GM21786 (cell line): ENCODE data around the gene LNX1.

Experiments
- ATAC-seq: cut with Tn5 transposase; IDR thresholded peaks from one replicate; pipeline ENCODE4 v1.9.1; 2021; ENCODE audit not compliant: unreplicated experiment

Gene LNX1

DNA sequence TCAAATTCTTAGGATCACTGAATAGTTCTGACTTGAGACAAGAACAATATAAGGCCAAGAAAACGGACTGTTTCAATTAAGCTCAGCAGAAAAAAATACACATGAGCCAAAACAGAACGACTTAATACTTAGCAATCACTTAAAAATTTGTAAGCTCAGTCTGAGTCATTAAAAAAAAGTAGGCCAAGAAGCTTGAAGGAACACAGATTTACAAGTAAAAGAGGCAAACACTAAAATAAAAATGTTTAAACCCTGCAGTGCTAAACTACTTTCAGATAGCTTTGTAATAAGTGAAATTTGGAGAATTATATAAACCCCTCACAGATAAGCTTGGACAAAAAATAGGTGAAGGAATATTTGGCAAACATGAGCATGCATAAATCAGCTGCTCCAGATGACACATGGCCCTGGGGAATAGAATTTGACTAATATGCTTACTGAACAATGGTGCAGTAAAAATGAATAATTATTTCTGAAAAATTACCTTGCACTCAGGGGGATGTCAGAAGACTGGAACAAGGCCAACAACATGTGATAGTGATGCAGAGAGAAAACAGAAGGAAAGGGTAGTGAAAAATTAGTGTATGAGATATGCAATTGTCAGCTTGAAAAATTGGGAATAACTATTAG lies 49.6 kb downstream of the LNX1 start:
- ATAC-seq = peak; percentile 68

DNA sequence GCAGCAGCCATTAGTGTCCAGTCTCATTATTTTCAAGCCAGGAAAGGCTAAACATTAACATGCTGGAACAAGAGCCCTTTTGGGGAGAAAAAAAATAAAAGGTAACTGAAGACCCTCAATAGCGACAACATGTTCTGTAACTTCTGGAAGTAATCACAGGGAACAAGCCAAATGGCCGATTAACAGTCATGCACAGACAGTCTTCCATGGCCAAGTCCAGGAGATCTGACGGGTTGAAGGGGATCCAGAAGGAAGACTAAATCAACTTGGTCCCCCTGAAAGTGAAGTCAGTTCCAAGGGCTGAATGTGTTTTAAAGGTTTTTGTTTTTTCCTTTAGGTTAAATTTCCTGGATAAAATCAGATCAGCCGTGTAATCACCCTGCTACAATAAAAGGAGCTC lies 52.5 kb downstream of the LNX1 start:
- ATAC-seq = no peak

- ATAC-seq = no peak
Measured at GRCh38 chr4:53537606-53538005, 53.7 kb downstream of the LNX1 start.

- ATAC-seq = no peak
Measured at GRCh38 chr4:53536328-53536727, 55.0 kb downstream of the LNX1 start.

GRCh38 chr4:53535567-53535966 lies 55.7 kb downstream of the LNX1 start:
- ATAC-seq = no peak

GRCh38 chr4:53534684-53535083 lies 56.6 kb downstream of the LNX1 start:
- no peak for ATAC-seq

DNA sequence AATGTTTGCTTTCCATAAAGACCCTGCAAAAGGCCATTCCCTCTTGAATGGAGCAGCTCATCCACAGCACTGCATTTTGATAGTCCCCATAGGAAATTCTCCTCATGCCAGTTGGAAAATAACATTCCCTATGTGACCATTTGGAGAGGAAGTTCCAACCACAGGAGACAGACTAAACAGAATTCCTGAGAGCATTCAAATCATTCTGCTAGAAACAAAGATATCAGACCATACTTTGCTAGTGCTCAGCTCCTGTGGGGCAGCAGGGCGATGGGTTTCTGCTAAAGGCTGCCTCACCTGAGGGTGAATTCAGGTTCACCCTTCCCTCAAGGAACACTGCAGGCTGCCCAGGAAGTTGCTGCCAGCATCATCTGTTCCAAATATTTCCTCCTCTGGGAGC lies 58.8 kb downstream of the LNX1 start:
- ATAC-seq = no peak

- ATAC-seq = no peak
Measured at GRCh38 chr4:53531585-53532224, 59.6 kb downstream of the LNX1 start.

GRCh38 chr4:53529025-53529424 lies 62.3 kb downstream of the LNX1 start:
- ATAC-seq = no peak

- ATAC-seq = no peak
Measured at GRCh38 chr4:53527930-53528329, 63.4 kb downstream of the LNX1 start.

GRCh38 chr4:53527326-53527725 lies 64.0 kb downstream of the LNX1 start:
- no peak for ATAC-seq

GRCh38 chr4:53522334-53522733 lies 69.0 kb downstream of the LNX1 start:
- no peak for ATAC-seq

DNA sequence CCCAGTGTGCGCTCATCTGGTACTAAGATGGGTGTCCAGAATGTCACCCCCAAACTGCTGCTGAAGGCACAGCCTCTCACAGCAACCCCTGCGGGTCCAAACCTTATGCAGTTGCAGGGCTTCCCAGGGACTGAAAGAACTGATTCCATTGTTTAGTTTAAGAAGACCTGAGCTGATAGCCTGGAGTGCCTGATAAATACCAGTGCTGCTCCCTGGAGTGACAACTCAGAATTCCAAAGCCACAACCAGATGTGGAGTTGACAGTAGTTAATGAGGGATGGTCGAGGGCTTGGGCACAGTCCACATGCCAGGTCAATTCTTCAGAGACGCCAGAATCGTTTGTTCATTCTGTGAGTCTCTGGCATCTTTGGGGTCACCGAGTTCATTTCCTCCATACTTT lies 71.2 kb downstream of the LNX1 start:
- no peak for ATAC-seq

- no peak for ATAC-seq
Measured at GRCh38 chr4:53518807-53519206, 72.5 kb downstream of the LNX1 start.

DNA sequence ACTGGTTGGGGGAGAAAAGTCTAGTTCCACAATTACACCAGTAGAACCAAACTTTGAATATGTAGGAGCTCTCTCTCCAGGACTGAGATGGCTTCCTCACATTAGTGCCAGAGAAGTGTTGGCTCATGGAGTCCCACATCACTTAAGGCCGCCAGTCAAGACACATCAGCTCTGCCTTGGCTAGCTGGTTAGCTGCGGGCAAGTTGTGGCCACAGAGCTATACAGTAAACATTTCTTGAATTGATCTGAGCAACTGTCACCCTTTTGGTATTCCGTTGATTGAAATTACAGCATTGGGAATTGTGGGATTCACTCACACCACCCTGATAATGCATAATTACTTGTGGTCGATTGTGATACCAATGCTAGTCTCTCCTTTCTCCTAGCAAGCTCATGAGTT lies 76.2 kb downstream of the LNX1 start:
- no peak for ATAC-seq

DNA sequence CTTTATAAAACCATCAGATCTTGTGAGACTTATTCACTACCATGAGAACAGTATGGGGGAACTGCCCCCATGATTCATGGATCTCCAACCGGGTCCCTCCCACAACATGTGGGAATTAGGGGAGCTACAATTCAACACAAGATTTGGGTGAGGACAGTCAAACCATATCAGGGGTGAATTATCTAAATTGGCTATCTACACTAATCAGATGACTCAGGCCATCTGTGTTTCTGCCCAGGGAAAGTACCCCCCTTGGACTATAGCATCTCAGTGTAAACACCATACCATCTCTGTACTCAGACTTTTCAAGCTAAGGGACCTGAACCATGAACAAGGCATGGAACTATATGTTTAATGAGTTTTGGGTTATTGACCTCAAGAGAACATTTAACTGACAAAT lies 76.8 kb downstream of the LNX1 start:
- ATAC-seq = no peak

- no peak for ATAC-seq
Measured at GRCh38 chr4:53512608-53513007, 78.7 kb downstream of the LNX1 start.

DNA sequence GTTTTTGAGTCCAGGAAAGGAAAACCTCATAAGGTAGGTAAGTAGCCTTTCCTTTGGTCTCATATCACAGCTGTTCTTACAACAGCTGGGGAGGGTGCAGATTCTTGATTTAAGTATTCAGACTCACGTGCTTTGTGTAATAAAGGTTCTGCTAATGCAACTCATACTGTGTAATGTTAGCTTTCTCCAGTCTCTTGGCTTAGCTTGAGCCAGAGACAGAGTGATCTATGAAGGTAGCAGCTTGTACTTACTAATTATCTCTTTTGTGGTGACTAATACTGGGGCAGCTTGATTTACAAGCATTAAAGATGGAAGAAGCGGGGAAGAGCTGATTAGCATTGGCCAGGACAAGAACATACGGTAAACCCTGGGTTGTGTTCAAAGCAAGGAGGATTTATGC lies 80.3 kb downstream of the LNX1 start:
- no peak for ATAC-seq

GRCh38 chr4:53510321-53510720 lies 81.0 kb downstream of the LNX1 start:
- ATAC-seq = no peak

GRCh38 chr4:53508446-53508845 lies 82.8 kb downstream of the LNX1 start:
- ATAC-seq = no peak

GRCh38 chr4:53507671-53508286 lies 83.5 kb downstream of the LNX1 start:
- no peak for ATAC-seq

DNA sequence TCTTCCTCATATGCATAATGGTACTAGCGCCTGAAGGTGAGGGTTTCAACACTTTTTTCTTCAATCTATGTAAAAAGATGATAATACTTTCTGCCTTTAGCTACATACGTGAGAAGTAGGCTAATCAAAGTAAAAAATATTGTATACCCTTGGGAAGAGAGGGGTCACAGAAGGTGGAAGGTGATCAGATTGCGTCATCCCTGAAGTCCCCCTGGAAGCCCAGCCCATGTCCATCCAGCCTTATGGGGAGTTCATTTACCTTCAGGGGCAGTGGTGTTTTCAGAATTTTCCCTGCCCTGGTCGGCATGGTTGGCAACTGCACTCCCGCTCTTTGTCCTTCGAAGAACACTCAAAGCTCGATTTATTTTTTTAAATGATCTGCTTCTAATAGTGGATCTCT lies 84.2 kb downstream of the LNX1 start:
- no peak for ATAC-seq

- no peak for ATAC-seq
Measured at GRCh38 chr4:53505947-53506346, 85.3 kb downstream of the LNX1 start.
